Activated CD4-positive, alpha-beta T cell treated with anti-CD3 and anti-CD28 coated beads, Interleukin-2, amount 50 U/mL, for 4 hours (primary cell): ENCODE measurements around the gene KITLG.
"Not testable (repeated sequence)": the region's sequence is repeated elsewhere in the genome, so short reads cannot be mapped to it uniquely, and the experiment has no call there.

Experiments used
- DNase-seq, 2 experiments: peaks; one replicate each; pipeline ENCODE4 v3.0.0-alpha.2; 2020

Gene KITLG, protein sequence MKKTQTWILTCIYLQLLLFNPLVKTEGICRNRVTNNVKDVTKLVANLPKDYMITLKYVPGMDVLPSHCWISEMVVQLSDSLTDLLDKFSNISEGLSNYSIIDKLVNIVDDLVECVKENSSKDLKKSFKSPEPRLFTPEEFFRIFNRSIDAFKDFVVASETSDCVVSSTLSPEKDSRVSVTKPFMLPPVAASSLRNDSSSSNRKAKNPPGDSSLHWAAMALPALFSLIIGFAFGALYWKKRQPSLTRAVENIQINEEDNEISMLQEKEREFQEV

DNA sequence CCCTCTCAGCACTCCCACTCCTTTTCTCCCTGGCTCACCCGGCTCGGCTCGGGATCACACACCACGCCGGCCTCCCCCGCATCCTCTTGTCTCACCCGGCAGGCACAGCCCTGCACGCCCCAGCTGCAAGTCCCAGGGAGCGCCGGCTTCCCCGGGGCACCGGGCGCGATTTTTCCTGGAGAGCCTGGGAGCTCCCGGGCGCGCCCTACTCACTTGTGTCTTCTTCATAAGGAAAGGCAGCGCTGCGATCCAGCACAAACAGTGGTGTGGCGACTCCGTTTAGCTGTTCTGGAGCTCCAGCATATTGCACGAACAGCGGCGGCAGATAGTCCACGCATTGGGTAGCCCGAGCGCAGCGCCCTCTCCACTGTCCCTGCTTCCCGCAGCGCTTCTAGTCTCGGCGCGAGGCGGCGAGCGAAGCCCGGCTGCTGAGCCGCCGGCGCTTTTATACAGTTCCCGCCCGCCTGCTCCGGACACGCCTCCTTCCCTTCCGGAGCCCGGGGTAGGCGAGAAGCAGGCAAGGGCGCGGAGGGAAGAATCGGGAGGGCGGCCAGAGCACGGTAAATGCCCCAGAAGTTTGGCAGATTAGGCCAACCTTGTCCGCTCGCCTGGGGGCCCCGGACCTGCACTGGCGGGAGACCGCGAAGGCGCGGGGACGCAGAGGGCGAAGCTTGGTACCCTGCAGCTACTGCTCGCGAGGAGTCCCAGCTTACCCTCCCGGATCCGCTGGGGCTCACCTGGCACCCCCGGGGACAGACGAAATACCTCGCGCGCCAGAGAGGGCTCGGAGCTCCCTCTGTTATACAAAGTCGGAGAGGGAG is at the start of gene KITLG:
Gene KITLG (minus strand): TSS at position 421 of the 821 bp plus-strand sequence. CDS start 193 bp downstream, at position 228.
- DNase-seq: no peak

DNA sequence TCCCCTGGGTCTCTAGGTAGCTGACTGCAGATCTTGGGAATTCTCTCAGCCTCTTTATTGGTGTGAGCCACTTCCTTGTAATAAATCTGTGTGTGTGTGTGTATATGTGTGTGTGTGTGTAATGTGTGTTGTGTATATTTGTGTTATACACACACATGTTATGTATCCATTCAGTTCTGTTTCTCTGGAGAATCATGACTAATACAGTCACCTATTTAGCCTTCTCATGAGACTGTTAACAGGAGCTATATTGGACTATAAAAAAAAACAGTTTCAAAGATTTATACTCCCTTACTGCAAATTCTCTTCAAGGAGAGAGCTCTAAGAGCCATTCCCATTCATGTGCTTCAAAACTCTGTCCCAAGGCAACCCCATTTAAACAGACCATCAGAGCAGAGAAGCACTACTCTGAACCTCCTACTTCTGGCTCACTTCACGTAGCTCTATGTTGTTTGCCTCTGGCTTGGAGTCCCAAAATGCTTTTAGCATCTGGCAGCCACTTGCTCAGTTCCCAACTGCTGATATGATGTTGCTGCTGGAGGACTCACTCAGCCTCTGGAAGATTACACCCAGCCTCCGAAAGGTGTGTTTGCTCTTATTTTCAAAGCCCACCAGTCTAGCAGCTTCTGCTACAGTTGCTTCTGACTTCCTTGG is 48.7 kb upstream of the KITLG start:
- DNase-seq: no peak

DNA sequence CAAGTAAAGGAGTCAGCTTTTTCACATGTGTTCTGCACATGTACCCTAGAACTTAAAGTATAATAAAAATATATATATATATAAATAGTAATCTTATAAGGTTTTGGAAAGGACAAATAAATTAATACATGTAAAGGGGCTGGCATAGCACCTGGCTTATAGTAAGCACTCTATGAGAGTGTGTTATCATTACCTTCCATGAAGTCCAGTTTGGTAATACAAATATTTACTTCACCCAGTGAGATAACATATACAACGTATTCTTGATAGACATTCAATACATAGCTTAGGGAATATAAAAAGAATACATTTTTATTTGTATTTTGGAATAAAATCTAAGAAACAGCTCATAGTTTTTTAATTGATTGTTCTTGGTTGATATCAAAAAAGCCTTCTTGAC is 47.8 kb upstream of the KITLG start:
- not testable (repeated sequence) for DNase-seq

DNA sequence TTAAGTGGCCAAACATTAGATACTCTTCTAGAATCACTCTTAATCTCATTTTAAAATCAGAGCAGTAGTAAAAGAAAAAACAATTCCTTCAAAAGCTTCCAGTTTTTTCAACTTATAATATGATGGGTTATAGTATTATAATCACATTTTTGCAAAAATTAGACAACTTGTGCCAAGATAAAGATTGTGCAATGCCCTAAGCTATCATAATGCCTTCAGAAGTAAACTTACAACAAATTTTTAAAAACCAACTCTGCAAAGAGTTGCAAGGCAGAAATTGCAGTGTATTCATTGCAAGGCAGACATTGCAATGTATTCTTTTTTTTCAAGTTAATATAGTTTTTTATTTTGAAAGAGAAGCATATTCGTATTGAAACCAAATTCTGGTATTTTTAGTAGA is 47.2 kb upstream of the KITLG start:
- DNase-seq: no peak

DNA sequence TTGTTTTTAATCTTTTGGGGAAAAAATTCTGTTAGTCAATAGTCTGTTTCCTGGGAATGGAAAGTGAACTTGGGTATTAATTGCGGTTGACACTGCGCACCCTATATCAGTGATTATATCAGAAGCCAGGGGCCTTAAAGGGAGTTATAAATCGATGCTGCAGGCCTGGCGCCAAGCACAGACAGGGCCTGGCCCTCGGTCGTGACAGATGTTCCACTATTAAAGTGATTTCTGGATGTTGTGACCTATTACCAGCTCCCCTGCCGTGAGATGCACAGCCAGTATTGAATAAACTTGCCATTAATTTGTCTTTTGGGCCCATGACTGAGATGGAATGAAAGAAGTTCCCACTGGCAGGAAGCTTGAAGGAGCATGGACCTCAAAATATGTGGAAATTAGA is 45.1 kb upstream of the KITLG start:
- no peak for DNase-seq

DNA sequence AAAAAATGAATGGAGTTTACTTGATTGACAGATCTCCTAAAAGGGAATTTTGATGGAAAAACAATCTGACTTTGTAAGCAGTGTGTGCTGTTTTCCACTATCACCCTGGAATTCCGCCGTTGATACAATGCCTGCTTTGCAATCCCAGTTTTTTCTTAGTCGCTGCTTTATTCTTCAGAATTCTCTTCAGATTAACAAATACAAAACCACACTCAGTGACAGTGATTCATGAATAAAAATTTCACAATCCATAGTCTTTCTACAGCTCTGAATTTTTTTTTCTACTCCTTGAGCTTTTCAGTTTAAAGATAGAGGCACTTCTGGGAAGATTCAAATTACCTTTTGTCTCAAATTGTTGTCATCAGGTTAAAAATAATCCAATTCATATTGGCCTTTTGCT is 44.6 kb upstream of the KITLG start:
- DNase-seq: no peak

DNA sequence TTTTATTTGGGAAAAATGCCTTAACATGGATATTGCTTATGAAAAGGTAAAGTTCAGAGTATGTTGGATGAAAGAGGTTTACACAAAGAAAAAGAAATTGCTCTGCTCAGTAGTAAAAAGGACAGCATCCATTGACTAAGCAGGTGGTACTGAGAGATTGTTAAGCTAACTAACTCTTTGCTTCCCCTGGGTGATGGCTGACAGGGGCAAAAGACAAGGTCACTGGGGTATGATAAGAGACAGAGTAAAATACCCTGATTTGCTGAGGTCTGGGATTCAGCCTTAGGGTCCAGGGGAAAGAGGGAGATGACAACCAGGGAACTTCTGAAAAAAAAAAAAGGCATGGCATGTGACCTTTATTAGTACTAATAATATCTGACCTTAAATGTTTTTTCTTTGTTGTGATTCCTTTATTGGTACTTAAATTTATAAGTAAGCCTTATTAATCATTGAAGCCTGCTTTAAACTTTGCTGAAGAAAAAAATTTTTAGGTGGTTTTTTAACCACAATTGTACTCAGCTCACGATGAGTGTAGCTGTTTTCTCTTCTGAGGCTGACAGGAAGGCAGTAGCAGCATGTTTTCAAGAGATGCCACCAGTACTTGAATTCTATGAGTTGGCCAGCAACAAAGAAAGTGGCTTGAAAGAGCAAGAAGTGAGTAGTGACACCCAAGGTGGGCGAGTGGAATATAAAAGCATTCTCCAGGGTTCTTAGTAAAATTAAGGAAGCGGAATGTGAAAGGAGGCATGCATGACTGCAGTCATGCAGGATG is 43.7 kb upstream of the KITLG start:
- no peak for DNase-seq

DNA sequence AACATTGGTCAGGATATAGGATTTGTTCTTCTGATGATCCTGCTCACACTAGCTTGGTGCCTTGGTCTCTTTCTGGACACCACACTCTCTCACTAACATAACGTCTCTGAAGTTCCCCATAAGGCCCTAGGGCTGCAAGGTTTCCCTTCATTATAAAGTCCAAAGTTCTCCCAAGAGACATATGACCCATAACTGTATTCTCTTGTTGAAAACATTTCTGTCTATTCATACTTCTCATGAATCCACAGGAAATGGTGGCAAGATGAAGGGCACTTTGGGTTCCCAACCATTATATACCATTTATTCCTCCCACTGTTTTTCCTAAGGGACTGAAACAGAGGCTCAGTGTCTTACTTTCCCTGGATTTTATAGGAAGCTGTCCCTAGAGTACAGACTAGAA is 37.1 kb upstream of the KITLG start:
- no peak for DNase-seq

DNA sequence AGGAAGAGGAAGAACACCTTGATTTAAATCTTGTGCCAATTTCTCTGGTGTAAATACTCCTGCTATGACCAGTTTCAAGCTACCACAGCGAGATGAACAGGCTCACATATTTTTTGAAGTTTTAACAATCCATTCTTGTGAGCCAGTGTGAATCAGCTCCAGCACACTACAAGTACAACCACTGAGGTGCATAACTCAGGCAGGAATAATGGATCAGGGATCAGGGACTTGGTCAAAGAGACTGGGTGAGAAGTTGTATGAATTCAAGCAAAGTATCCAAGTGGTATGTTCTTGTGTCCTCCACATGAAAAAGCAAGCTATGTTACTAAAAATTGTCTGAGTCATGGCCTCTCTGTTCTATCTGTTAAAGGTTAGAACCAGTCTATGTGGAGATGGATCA is 35.2 kb upstream of the KITLG start:
- no peak for DNase-seq

DNA sequence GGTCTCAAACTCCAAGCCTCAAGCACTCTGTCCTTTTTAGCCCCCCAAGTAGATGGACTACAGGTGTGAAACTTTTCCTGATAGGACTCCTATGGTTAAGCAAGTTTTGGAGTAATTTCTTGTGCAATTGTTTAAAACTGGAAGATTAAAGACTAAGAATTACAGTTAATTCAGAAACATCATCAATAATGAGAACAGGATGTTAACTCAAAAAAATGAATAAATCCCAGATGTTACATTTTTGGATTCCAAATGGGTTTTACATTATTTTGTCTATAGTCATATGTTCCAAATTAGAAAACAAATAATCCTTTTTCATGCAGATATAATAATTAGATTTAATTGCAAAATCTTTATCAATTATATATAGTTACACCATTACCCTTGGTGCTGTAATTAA is 24.4 kb upstream of the KITLG start:
- no peak for DNase-seq

DNA sequence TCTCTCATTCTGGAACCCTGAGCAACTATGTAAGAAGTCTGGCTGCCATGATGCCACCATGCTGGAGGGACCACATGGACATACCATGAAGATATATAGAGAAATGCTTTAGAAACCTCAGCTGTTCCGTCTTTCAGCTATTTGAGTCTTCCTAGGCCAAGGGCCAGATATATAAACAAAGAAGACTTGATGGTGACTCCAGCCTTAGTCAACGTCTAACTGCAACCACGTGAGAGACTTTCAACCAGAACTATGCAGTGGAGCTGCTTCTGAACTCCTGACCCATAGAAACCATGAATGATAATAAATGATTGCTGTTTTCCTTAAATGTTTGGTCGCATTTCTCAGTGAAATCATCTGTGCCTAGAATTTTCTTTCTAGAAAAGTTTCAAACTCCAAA is 20.0 kb upstream of the KITLG start:
- DNase-seq: no peak

DNA sequence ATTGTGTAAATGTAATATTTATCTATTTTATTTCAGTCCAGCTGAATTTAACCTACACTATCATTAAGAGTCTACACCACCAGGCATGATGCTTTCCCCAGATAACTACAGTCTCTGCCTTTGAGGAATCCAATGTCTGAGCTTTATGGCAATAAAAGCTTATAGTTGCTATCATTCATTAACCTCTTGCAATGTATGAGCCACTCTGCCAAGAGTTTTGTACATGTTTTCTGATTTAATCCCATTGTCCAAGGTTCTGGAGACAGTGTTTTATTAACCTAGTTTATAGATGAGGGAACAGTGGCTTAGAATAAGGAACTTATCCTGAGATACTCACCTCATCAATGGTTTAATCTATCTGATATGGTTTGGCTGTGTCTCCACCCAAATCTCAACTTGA is 17.1 kb upstream of the KITLG start:
- no peak for DNase-seq

DNA sequence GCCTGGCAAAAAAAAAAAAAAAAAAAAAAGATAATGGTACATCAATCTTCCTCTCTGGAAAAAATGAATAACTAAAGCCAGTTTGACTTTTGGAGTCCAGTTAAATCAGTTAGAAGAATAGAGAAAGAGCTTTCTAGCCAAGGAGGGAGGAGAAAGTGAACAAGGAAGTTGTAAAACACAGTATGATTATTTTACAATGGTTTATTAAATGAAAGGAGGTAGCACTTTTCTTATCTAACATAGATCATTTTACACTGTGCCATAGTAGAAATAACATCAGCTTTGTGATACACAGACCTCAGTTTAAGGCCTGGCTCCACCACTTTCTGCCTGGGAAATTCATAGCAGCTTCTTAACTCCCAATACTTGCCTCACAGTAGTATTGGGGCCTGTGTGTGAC is 15.4 kb upstream of the KITLG start:
- no peak for DNase-seq

DNA sequence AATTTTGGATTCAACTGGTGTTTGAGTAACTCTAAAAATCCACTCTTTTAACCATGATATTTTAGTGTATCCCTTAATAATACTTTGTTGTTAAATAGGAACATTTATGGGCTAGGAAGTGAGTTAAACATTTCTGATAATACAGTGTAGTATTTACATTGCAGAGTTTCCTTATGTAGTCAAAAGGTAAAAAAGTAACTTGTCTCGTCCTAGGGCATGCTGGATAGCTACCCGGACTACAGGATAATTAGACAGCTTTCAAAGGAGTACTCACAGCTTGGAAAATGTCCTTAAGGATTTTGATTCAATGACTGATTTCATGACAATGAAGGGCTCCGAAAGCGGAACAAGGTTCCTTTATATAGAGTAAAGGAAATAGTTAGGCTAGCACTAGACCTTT is 14.5 kb upstream of the KITLG start:
- DNase-seq: no peak

DNA sequence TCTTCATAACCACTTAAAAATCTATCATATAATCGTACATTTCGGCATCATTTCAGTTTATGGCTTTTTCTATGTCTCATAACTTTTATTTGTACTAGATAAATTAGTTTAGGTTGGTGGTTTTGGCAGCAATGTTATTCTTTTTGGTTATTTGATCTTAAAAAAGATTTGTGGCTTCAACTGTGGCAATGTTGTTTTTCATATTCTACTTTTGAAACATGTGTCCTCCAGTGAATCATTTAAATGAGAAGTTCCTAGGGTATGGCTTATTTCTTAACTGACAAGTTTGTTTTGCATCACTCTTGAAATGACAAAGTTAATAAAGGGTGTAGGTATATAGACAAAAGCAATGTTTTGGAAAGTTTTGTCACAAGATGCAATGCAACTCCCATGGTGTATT is 11.1 kb upstream of the KITLG start:
- DNase-seq: no peak

DNA sequence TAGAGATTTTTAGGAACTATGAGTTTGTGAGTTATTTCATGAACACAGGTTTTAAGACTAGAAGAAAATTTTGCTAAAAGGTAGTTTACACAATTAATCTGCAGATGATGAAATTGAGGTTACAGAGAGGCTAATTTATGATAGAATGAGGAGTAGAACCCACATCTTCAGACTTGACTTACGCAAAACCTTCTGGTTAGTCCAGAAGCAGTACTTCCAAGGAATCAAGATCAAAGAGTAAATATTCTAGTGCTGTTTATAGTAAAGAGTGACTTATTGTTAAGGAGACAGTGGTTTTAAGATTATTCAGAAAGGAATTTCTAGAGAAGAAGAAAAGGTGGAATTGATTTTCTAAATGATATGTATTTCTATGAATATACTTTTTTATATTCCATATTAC is 10.6 kb upstream of the KITLG start:
- no peak for DNase-seq

DNA sequence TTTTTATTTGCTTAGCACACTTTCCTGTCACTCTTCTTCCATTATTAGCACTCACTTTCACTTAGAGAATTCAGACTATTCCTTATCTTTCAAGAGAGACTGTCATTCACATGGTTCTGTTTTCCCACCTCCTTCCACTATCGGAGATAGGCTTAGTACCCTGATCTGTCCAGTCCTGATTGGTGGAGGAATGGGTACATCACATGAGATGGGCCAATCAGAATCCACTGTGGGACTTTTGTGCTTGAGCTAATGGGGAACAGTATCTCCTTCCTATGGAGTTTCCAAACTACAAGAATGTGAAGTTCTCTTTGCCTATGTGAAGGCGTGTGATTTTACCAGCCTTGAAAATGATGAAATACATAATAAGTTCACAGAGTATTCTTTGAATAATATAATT is 4.8 kb upstream of the KITLG start:
- DNase-seq: no peak

DNA sequence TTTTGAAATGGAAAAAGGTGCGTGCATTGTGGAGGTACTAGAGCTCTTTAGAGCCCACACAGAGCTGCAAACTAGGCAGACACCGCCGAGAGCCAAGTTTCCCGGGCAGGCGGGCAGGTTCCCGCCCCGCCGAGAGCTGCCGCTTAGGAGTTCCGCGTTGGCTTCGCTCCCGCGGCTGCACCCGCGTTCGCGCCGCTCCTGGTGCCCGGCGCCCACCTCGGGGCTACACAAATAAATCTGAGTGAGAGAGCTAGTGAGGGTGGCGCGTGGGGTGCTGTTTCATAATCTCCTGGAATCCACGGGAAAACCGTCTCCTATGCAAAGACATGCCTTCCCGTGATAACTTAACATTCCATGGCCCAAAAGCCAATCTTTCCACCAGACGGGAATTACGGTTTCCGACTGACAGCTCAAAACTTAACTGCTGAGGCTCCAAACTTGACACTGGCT is 645 bp downstream of the KITLG start:
- no peak for DNase-seq

DNA sequence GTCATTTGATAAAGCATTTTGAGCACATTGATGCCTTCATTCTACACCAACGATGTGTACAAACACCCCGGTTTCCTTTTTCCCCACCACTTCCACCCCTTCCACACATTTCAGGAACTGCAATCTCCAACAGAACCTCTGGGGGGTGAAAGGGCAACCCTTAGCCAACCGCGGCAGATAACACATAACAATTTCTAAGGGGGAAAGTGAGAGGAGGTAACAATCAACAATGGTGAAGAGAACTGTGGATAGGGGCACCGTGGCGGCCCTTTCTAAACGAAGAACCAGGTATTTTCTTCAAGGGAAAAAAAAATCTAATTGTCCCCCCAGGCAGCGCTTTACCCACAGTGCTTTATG is 1.1 kb downstream of the KITLG start:
- no peak for DNase-seq

DNA sequence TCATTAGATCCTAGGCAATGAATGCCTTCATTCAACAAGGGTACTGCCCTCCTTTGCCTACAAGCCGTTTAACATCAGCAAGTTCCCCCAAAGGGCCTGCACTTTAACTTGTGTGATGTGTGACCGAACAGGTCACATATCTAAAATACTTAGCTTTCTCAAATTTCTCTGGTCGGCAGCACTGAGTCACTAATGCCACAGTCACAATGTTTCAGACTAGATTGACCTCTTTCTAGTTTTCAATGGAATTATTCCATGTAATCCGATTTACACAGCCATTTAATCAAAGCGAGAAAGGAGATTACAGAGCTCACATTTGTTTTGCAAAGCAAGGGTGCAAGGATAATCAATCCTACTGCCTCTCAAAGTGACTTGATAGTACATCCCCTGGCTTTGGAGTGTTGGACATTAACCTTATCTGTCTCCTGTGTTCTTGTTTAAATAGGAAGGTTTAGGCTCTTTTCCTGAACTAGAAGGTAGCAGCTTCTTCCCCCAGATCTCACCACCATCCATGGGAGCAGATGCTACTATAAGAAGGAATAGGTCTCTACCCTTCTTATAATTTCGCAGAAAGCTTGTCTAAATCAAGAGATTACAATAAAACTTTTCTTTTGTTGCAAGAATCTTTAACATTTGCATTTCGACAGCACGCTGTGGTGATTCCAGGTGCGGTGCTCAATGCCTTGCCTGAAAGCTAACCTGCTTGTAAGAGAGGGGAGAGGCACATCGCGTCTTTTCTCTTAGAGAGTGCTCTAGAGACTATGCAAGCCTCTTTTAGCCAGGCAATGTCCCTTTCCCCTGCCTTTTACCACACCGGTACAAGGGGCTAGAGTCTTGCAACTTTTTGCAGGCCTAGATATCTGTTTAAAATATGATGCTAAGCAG is 1.8 kb downstream of the KITLG start:
- DNase-seq: no peak

DNA sequence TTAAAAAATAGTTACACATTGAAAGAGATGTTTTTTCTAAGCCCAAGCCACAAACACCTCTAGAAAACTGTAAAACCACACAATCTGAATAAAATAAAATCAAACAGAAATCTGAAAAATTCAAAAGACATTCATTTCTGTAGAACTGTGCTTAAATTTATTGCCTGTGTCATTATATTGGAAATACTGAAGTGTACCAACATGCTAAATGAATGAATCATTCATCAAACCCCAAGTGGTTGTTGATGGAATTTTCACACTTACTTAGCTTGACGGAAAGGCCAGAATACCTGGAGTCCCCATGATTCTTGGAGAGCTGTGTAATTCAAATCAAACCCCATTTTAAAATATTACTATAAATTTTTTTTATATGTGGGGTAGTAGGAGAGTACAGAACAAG is 2.7 kb downstream of the KITLG start:
- DNase-seq: no peak

DNA sequence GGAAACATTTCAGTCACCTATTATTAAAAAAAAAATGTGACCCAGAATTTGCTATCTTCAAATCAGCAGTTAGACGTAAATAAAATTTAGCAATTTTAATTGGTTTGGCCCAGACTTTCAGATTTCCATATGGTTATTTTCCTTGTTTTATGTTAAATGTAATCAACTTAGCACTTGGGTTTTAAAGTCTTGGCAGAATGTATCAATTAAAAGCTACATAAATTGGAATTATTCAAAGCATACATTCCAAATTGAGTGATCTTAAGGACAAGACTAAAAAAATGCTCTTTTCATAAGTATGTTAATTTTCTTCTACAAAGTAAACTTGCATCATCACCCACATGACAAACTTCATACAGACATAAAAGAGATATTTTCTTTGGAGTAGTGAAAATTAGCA is 3.4 kb downstream of the KITLG start:
- no peak for DNase-seq
